H1 (cell line): ENCODE measurements around the gene SH3PXD2A. TPM values are rescaled to one million over a fixed set of nuclear protein-coding genes. Genes with fewer than 3 reads are reported as not detected.
A peak's percentile ranks its signal among the peaks of the same experiment; 100 is the strongest.

ENCODE experiments used
- ASH2L ChIP-seq: fragments of 200-600, 300-600 bp; sonication (generic); IDR thresholded peaks from one replicate; pipeline ENCODE4 v1.7.1; 2017; ENCODE audit warnings: low read length
- BRCA1 ChIP-seq: IDR thresholded peaks from 2 replicates; pipeline ENCODE4 v1.6.1; 2012; ENCODE audit warnings: low read depth, low read length, improper control_type of control experiment
- CBX8 ChIP-seq: fragments of 300-800, 300-1000 bp; sonication (generic); IDR thresholded peaks from 2 replicates; pipeline ENCODE4 v1.7.1; 2016; ENCODE audit warnings: low read depth, low read length, borderline replicate concordance
- CREB1 ChIP-seq: IDR thresholded peaks from 2 replicates; pipeline ENCODE4 v1.6.1; 2012; ENCODE audit warnings: inconsistent platforms
- EGR1 ChIP-seq: IDR thresholded peaks from 2 replicates; pipeline ENCODE4 v1.6.1; 2011; ENCODE audit warnings: low read depth, low read length, borderline replicate concordance
- GABPA ChIP-seq: IDR thresholded peaks from 2 replicates; pipeline ENCODE4 v1.6.1; 2011; ENCODE audit warnings: mild to moderate bottlenecking, low read length, moderate library complexity, borderline replicate concordance; ENCODE audit not compliant: insufficient read depth
- HDAC6 ChIP-seq: IDR thresholded peaks from one replicate; pipeline ENCODE4 v1.7.1; 2012; ENCODE audit warnings: low read depth, mild to moderate bottlenecking, inconsistent platforms, low read length, moderate library complexity
- KDM1A ChIP-seq: fragments of 200-600, 300-600 bp; sonication (generic); IDR thresholded peaks from 2 replicates; pipeline ENCODE4 v1.7.1; 2016; ENCODE audit warnings: mild to moderate bottlenecking, low read length, borderline replicate concordance
- MAFK ChIP-seq: IDR thresholded peaks from 2 replicates; pipeline ENCODE4 v1.6.1; 2012; ENCODE audit warnings: low read depth, mild to moderate bottlenecking, improper control_type of control experiment, low read length
- MAX ChIP-seq: IDR thresholded peaks from 2 replicates; pipeline ENCODE4 v1.6.1; 2012; ENCODE audit warnings: inconsistent platforms
- NRF1 ChIP-seq: IDR thresholded peaks from 2 replicates; pipeline ENCODE4 v1.6.1; 2011; ENCODE audit warnings: mild to moderate bottlenecking, low read depth, low read length, improper control_type of control experiment
- PHF8 ChIP-seq: fragments of 200-600 bp; sonication (generic); conservative IDR thresholded peaks from 2 replicates; pipeline ENCODE4 v1.7.1; 2012; ENCODE audit warnings: low read depth, mild to moderate bottlenecking, inconsistent platforms, low read length, moderate library complexity
- POLR2AphosphoS5 ChIP-seq: IDR thresholded peaks from 2 replicates; pipeline ENCODE4 v1.6.1; 2011; ENCODE audit warnings: low read depth, low read length
- RAD21 ChIP-seq, 2 experiments: IDR thresholded peaks in 1 of 2; conservative IDR thresholded peaks in 1 of 2; 2 replicates each; pipeline ENCODE4 v1.6.1; 2011; ENCODE audit warnings: low read depth in 2 of 2, low read length in 2 of 2, improper control_type of control experiment in 1 of 2, inconsistent platforms in 1 of 2, mild to moderate bottlenecking in 1 of 2, moderate library complexity in 1 of 2
- RXRA ChIP-seq: IDR thresholded peaks from 2 replicates; pipeline ENCODE4 v1.6.1; 2011; ENCODE audit warnings: low read depth, mild to moderate bottlenecking, low read length, moderate library complexity; ENCODE audit not compliant: insufficient read depth
- SAP30 ChIP-seq: fragments of 300-600 bp; sonication (generic); IDR thresholded peaks from 2 replicates; pipeline ENCODE4 v1.7.1; 2012; ENCODE audit warnings: low read length, moderate library complexity, mild to moderate bottlenecking, inconsistent platforms; ENCODE audit not compliant: insufficient read depth, insufficient replicate concordance
- TBP ChIP-seq: IDR thresholded peaks from 2 replicates; pipeline ENCODE4 v1.6.1; 2011; ENCODE audit warnings: low read depth, low read length, improper control_type of control experiment
- YY1 ChIP-seq: IDR thresholded peaks from 2 replicates; pipeline ENCODE4 v1.6.1; 2011; ENCODE audit warnings: low read depth, mild to moderate bottlenecking, low read length
- ZNF274 ChIP-seq: IDR thresholded peaks from 2 replicates; pipeline ENCODE4 v1.7.0; 2012; ENCODE audit warnings: low read length, borderline replicate concordance; ENCODE audit errors: extremely low read depth
- polyA plus RNA-seq, 7 experiments: library from polyadenylated mRNA; depleted of rRNA in 3 of 7; stranded (reverse) in 5 of 7; unstranded in 2 of 7; fragments of >200 nt in 5 of 7; fragments of 200-250 nt in 2 of 7; gene quantifications; 1 replicate in 5 of 7; 2 replicates in 1 of 7; 4 replicates in 1 of 7; pipeline versions ENCODE4 v1.2.1 to v1.2.3, GENCODE V29; 2011 to 2013; ENCODE audit warnings: missing spikeins in 2 of 7, mixed read lengths in 2 of 7
- total RNA-seq: library from RNA; stranded (reverse); fragmentation: NEBNext Ultra II Directional; extraction: Animal tissue kit (Norgen Biotek cat#: 25700); gene quantifications from 2 replicates; pipeline ENCODE4 v1.2.1, GENCODE V29; 2021
- TF ChIP-seq, protein P1 (sequence below): IDR thresholded peaks from 2 replicates; pipeline ENCODE4 v1.6.1; 2012; ENCODE audit warnings: inconsistent platforms
- TF ChIP-seq, protein P2 (sequence below), 3 experiments: IDR thresholded peaks; 1 replicate in 2 of 3; 2 replicates in 1 of 3; pipeline versions ENCODE4 v1.5.1 to v1.6.1; 2011; ENCODE audit warnings: low read length in 3 of 3, mild to moderate bottlenecking in 3 of 3, inconsistent platforms in 2 of 3, low read depth in 1 of 3, moderate library complexity in 1 of 3; ENCODE audit not compliant: insufficient read depth in 1 of 3; ENCODE audit errors: control extremely low read depth in 1 of 3

Gene SH3PXD2A
- total and polyA plus RNA-seq, 2 of the 8 experiments (the other 6 are each of a cell fraction or from before 2014, with no cell fraction given) = 5.4 to 16.3 TPM

- peak; percentile 88 for TF ChIP-seq MAX
- no peak for TF ChIP-seq SAP30
- TF ChIP-seq GABPA = peak; percentile 46; the same call in 1 of the 2 replicates
- 0 out of 2 replicates have a peak, but pooled peaks have one; percentile 34 for TF ChIP-seq YY1
- 0 out of 2 replicates have a peak, but pooled peaks have one; percentile 35 for TF ChIP-seq CREB1
- TF ChIP-seq CBX8 = no peak
- peak; percentile 29 for TF ChIP-seq ASH2L
- TF ChIP-seq MAFK = no peak
- TF ChIP-seq, protein P1, sequence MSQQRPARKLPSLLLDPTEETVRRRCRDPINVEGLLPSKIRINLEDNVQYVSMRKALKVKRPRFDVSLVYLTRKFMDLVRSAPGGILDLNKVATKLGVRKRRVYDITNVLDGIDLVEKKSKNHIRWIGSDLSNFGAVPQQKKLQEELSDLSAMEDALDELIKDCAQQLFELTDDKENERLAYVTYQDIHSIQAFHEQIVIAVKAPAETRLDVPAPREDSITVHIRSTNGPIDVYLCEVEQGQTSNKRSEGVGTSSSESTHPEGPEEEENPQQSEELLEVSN = peak; percentile 71
- TF ChIP-seq, protein P2, sequence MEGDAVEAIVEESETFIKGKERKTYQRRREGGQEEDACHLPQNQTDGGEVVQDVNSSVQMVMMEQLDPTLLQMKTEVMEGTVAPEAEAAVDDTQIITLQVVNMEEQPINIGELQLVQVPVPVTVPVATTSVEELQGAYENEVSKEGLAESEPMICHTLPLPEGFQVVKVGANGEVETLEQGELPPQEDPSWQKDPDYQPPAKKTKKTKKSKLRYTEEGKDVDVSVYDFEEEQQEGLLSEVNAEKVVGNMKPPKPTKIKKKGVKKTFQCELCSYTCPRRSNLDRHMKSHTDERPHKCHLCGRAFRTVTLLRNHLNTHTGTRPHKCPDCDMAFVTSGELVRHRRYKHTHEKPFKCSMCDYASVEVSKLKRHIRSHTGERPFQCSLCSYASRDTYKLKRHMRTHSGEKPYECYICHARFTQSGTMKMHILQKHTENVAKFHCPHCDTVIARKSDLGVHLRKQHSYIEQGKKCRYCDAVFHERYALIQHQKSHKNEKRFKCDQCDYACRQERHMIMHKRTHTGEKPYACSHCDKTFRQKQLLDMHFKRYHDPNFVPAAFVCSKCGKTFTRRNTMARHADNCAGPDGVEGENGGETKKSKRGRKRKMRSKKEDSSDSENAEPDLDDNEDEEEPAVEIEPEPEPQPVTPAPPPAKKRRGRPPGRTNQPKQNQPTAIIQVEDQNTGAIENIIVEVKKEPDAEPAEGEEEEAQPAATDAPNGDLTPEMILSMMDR (IDR thresholded peaks at IDR 0.05; ENCODE audit: control extremely low read depth in 1 of 3, insufficient read depth in 1 of 3, low read depth in 1 of 3, low read length in 3 of 3) = peak; percentile 88 to 90 (median 88)
- TF ChIP-seq PHF8 = no peak
- TF ChIP-seq POLR2AphosphoS5 = no peak
- TF ChIP-seq RAD21 (IDR thresholded peaks at IDR 0.05 in 1 of 2, conservative IDR thresholded peaks at IDR 0.05 in 1 of 2; ENCODE audit: low read depth in 2 of 2, low read length in 2 of 2) = peak; percentile 91 to 92
- no peak for TF ChIP-seq ZNF274
- no peak for TF ChIP-seq NRF1
- TF ChIP-seq RXRA = no peak
- 0 out of 2 replicates have a peak, but pooled peaks have one; percentile 35 for TF ChIP-seq KDM1A
- TF ChIP-seq BRCA1 = no peak
- TF ChIP-seq HDAC6 = no peak
- TF ChIP-seq EGR1 = 0 out of 2 replicates have a peak, but pooled peaks have one; percentile 16
- no peak for TF ChIP-seq TBP
Observed at GRCh38 chr10:103598654-103599115, 256.7 kb downstream of the SH3PXD2A start (continued).
